Activated CD4-positive, alpha-beta memory T cell treated with anti-CD3 and anti-CD28 coated beads for 36 hours (primary cell): ENCODE results near the gene MAP2K4. TPM values are rescaled to one million over a fixed set of nuclear protein-coding genes. Genes with fewer than 3 reads are reported as not detected.

Source experiments
- CTCF ChIA-PET: fragments of 350-600 bp; sonication (Branson Sonifier 250); formaldehyde crosslinking; loops from one replicate; lab custom pipeline; 2021; ENCODE audit warnings: antibody characterized with exemption, inconsistent platforms; lab: Charles Lee
- POLR2A ChIA-PET: fragments of 350-600 bp; sonication (Branson Sonifier 250); formaldehyde crosslinking; loops from one replicate; lab custom pipeline; 2021; ENCODE audit warnings: antibody characterized with exemption; lab: Charles Lee
- DNase-seq: peaks from one replicate; pipeline ENCODE4 v3.0.0-alpha.2; 2020
- H3K27ac Mint-ChIP-seq: one replicate; pipeline ENCODE4 v1.8.0; 2021; ENCODE audit warnings: mixed read lengths
- H3K27me3 Mint-ChIP-seq: one replicate; pipeline ENCODE4 v1.8.0; 2021; ENCODE audit warnings: mixed read lengths
- H3K36me3 Mint-ChIP-seq: one replicate; pipeline ENCODE4 v1.8.0; 2021; ENCODE audit warnings: mixed read lengths
- H3K4me1 Mint-ChIP-seq: one replicate; pipeline ENCODE4 v1.8.0; 2021; ENCODE audit warnings: low read depth, mixed read lengths
- H3K4me3 Mint-ChIP-seq: one replicate; pipeline ENCODE4 v1.8.0; 2021; ENCODE audit warnings: mild to moderate bottlenecking, mixed read lengths
- H3K9me3 Mint-ChIP-seq: one replicate; pipeline ENCODE4 v1.8.0; 2021; ENCODE audit warnings: mixed read lengths
- intact Hi-C: fragments of 100-400 bp; cut with micrococcal nuclease; formaldehyde crosslinking; loops from one replicate; pipeline ENCODE4 v1.15.1; 2023
- total RNA-seq, 2 experiments: library from RNA; stranded (reverse); gene quantifications; one replicate each; pipeline ENCODE4 v1.2.3, GENCODE V29; 2021

The MAP2K4 gene
- total RNA-seq, 2 experiments from 2014 or later = 22.0 to 27.2 TPM

- Mint-ChIP-seq H3K27me3 (no peaks in the 10 kb centered on the region), H3K27ac (no peak overlapping the region), H3K4me1 (peaks cover 22% of the 10 kb centered on the region), H3K36me3 (peaks cover 11% of the 10 kb centered on the region), H3K9me3 (no peaks in the 10 kb centered on the region), H3K4me3 (no peak overlapping the region)
- intact Hi-C loops = no loop called here
- ChIA-PET POLR2A (no interaction called here), CTCF (no interaction called here)
- DNase-seq = no peak
These were observed 17.3 kb downstream of the MAP2K4 start for GRCh38 chr17:12037970-12038369.

- POLR2A ChIA-PET = no interaction called here
- Mint-ChIP-seq H3K36me3 (peaks cover 5% of the 10 kb centered on the region), H3K9me3 (no peaks in the 10 kb centered on the region), H3K27ac (no peak overlapping the region), H3K4me3 (no peak overlapping the region), H3K27me3 (no peaks in the 10 kb centered on the region), H3K4me1 (peaks cover 34% of the 10 kb centered on the region)
- DNase-seq = no peak
- CTCF ChIA-PET = no interaction called here
- intact Hi-C loops = loop anchor here (2.0 kb wide), 1 partner anchor 20 kb away; the partner anchor contains the start of gene MAP2K4
These were observed 19.8 kb downstream of the MAP2K4 start for GRCh38 chr17:12040478-12040877.

- Mint-ChIP-seq H3K36me3 (peaks cover 5% of the 10 kb centered on the region), H3K9me3 (no peaks in the 10 kb centered on the region), H3K27ac (no peak overlapping the region), H3K27me3 (no peaks in the 10 kb centered on the region), H3K4me1 (peaks cover 41% of the 10 kb centered on the region), H3K4me3 (no peak overlapping the region)
- POLR2A ChIA-PET = interaction anchor here (0.6 to 1.0 kb wide), 2 partner anchors 44 to 1490 kb away, joined by 3 to 4 read pairs; partner anchors contain the start of gene ZNF18
- intact Hi-C loops = loop anchor here (2.0 kb wide), 1 partner anchor 21 kb away; the partner anchor contains the start of gene MAP2K4
- DNase-seq = no peak
- CTCF ChIA-PET = no interaction called here
These were observed 20.6 kb downstream of the MAP2K4 start for GRCh38 chr17:12041312-12041711.

GRCh38 chr17:12043702-12044101 lies 23.0 kb downstream of the MAP2K4 start:
- Mint-ChIP-seq H3K27ac (no peak overlapping the region), H3K4me1 (peaks cover 51% of the 10 kb centered on the region), H3K9me3 (no peaks in the 10 kb centered on the region), H3K27me3 (no peaks in the 10 kb centered on the region), H3K36me3 (peaks cover 5% of the 10 kb centered on the region), H3K4me3 (no peak overlapping the region)
- intact Hi-C loops = no loop called here
- ChIA-PET POLR2A (no interaction called here), CTCF (interaction anchor here (2.3 kb wide), 1 partner anchor 23 kb away, joined by 6 read pairs; the partner anchor contains the start of gene MAP2K4)
- no peak for DNase-seq

GRCh38 chr17:12046786-12047185 lies 26.1 kb downstream of the MAP2K4 start:
- Mint-ChIP-seq H3K27ac (no peak overlapping the region), H3K27me3 (no peaks in the 10 kb centered on the region), H3K36me3 (peaks cover 2% of the 10 kb centered on the region), H3K9me3 (no peaks in the 10 kb centered on the region), H3K4me1 (peaks cover 64% of the 10 kb centered on the region), H3K4me3 (no peak overlapping the region)
- ChIA-PET CTCF (interaction anchor here (0.7 kb wide), 1 partner anchor 26 kb away, joined by 3 read pairs; the partner anchor contains the start of gene MAP2K4), POLR2A (no interaction called here)
- intact Hi-C loops = no loop called here
- DNase-seq = no peak

GRCh38 chr17:12047681-12048376 lies 27.2 kb downstream of the MAP2K4 start:
- Mint-ChIP-seq H3K9me3 (no peaks in the 10 kb centered on the region), H3K36me3 (no peaks in the 10 kb centered on the region), H3K27ac (no peak overlapping the region), H3K27me3 (no peaks in the 10 kb centered on the region), H3K4me1 (peaks cover 69% of the 10 kb centered on the region), H3K4me3 (no peak overlapping the region)
- no peak for DNase-seq
- intact Hi-C loops = no loop called here
- ChIA-PET CTCF (no interaction called here), POLR2A (no interaction called here)

GRCh38 chr17:12048843-12049473 lies 28.3 kb downstream of the MAP2K4 start:
- DNase-seq = no peak
- Mint-ChIP-seq H3K9me3 (no peaks in the 10 kb centered on the region), H3K4me1 (peaks cover 71% of the 10 kb centered on the region), H3K36me3 (no peaks in the 10 kb centered on the region), H3K27ac (no peak overlapping the region), H3K4me3 (no peak overlapping the region), H3K27me3 (no peaks in the 10 kb centered on the region)
- ChIA-PET CTCF (no interaction called here), POLR2A (no interaction called here)
- intact Hi-C loops = no loop called here

GRCh38 chr17:12050646-12051225 lies 30.1 kb downstream of the MAP2K4 start:
- DNase-seq = no peak
- CTCF ChIA-PET = no interaction called here
- Mint-ChIP-seq H3K36me3 (no peaks in the 10 kb centered on the region), H3K27ac (no peak overlapping the region), H3K4me3 (no peak overlapping the region), H3K27me3 (no peaks in the 10 kb centered on the region), H3K4me1 (peaks cover 73% of the 10 kb centered on the region), H3K9me3 (no peaks in the 10 kb centered on the region)
- intact Hi-C loops = no loop called here
- POLR2A ChIA-PET = interaction anchor here (2.0 kb wide), 1 partner anchor 53 kb away, joined by 5 read pairs; the partner anchor contains the start of gene ZNF18

- Mint-ChIP-seq H3K27me3 (no peaks in the 10 kb centered on the region), H3K4me3 (no peak overlapping the region), H3K4me1 (peaks cover 70% of the 10 kb centered on the region), H3K9me3 (no peaks in the 10 kb centered on the region), H3K27ac (no peak overlapping the region), H3K36me3 (no peaks in the 10 kb centered on the region)
- ChIA-PET CTCF (no interaction called here), POLR2A (no interaction called here)
- intact Hi-C loops = no loop called here
- no peak for DNase-seq
These were observed 32.9 kb downstream of the MAP2K4 start for GRCh38 chr17:12053552-12053951.

- ChIA-PET CTCF (no interaction called here), POLR2A (no interaction called here)
- DNase-seq = no peak
- no peaks in the 10 kb centered on the region for H3K27me3 Mint-ChIP-seq
- H3K4me1 Mint-ChIP-seq = peaks cover 52% of the 10 kb centered on the region
- H3K27ac Mint-ChIP-seq = no peak overlapping the region
- intact Hi-C loops = no loop called here
- H3K9me3 Mint-ChIP-seq = no peaks in the 10 kb centered on the region
- no peak overlapping the region for H3K4me3 Mint-ChIP-seq
- H3K36me3 Mint-ChIP-seq = peaks cover 13% of the 10 kb centered on the region
These were observed 35.2 kb downstream of the MAP2K4 start for GRCh38 chr17:12055889-12056288.

GRCh38 chr17:12057520-12057919 lies 36.8 kb downstream of the MAP2K4 start:
- ChIA-PET CTCF (no interaction called here), POLR2A (no interaction called here)
- no peak for DNase-seq
- H3K4me3 Mint-ChIP-seq = no peak overlapping the region
- H3K9me3 Mint-ChIP-seq = no peaks in the 10 kb centered on the region
- H3K4me1 Mint-ChIP-seq = peaks cover 40% of the 10 kb centered on the region
- no peaks in the 10 kb centered on the region for H3K27me3 Mint-ChIP-seq
- no peak overlapping the region for H3K27ac Mint-ChIP-seq
- peaks cover 14% of the 10 kb centered on the region for H3K36me3 Mint-ChIP-seq
- intact Hi-C loops = no loop called here

- H3K36me3 Mint-ChIP-seq = peaks cover 20% of the 10 kb centered on the region
- H3K4me1 Mint-ChIP-seq = peaks cover 34% of the 10 kb centered on the region
- no peak overlapping the region for H3K27ac Mint-ChIP-seq
- no peak for DNase-seq
- no peaks in the 10 kb centered on the region for H3K27me3 Mint-ChIP-seq
- no peaks in the 10 kb centered on the region for H3K9me3 Mint-ChIP-seq
- POLR2A ChIA-PET = no interaction called here
- H3K4me3 Mint-ChIP-seq = no peak overlapping the region
- CTCF ChIA-PET = no interaction called here
- intact Hi-C loops = no loop called here
These were observed 37.9 kb downstream of the MAP2K4 start for GRCh38 chr17:12058535-12058934.
